GM12891 (cell line): ENCODE measurements around the gene HS6ST3.

ENCODE experiments used
- PAX5 ChIP-seq: IDR thresholded peaks from 2 replicates; pipeline ENCODE4 v1.6.1; 2011; ENCODE audit warnings: low read length, moderate library complexity, mild to moderate bottlenecking; ENCODE audit not compliant: insufficient read depth, severe bottlenecking
- POLR2A ChIP-seq: IDR thresholded peaks from 2 replicates; pipeline ENCODE4 v1.6.1; 2011; ENCODE audit warnings: low read depth, low read length, control low read depth
- POLR2AphosphoS5 ChIP-seq: IDR thresholded peaks from 2 replicates; pipeline ENCODE4 v1.6.1; 2011; ENCODE audit warnings: low read depth, low read length, control low read depth
- TAF1 ChIP-seq: IDR thresholded peaks from 2 replicates; pipeline ENCODE4 v1.6.1; 2011; ENCODE audit warnings: low read depth, low read length, control low read depth

DNA sequence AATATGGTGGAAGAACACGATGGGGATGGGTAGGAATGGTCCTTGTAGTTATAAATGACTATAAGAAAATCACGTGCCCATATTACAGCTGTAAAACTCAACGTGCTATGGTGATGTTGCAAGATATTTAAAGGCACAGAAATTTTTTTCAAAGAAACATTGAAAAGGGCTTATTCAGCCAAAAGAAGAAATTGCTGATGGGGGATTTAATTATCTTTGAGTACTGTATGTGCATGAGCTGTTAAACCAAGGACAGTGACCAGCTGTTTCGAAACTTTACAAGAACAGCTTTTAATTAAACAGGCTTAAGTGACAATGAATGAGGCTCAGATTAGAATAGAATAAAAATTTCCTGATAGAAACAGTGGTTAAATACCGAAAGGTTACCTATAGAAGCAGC is 339.0 kb downstream of the HS6ST3 start:
- TF ChIP-seq POLR2A (no peak), TAF1 (no peak), POLR2AphosphoS5 (no peak), PAX5 (no peak)
